Activated CD8-positive, alpha-beta memory T cell treated with anti-CD3 and anti-CD28 coated beads for 24 hours (primary cell): ENCODE measurements around the gene SMARCB1.

Experiments used
- DNase-seq: peaks from one replicate; pipeline ENCODE4 v3.0.0-alpha.2; 2020

Gene SMARCB1

DNA sequence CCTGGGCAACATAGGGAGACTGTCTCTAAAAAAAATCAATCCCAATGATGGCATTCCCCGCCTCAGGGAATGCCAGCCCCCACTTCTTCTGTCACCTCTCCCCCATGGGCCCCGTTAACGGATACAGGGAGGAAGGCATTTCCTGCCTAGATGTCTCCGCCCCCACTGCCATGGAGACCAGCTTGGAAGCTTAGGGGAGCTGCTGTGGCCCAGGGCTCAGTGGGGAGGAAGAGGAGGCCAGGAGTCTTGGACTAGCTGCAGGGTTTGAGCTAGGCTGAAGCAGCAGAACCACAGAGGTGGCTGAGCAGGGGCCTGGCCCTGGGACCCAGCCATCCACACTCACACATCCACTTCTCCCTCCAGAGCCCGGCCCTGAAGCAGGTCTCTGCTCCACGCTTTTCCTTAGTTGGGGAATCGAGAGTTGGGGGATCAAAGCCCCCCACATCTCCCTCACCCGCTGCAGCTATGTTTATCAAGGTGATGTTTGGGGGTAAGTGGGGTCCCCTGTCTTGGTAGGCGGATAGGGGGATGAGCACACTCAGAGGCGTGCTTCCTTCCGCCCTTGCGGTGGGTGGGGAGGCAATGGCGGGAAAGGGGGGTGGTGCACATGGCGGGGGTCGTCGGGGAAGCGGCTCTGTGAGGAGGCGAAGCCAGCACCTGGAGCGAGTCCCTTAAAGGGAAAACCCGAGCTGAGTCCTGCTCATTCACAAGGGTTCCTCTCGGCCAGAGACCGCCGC is 23.8 kb upstream of the SMARCB1 start, which contains the start of gene C22orf15:
Gene C22orf15 (plus strand): TSS at position 149 of the 737 bp plus-strand sequence. CDS start 317 bp downstream, at position 466.
- no peak for DNase-seq

- DNase-seq = peak; percentile 86
Measured at GRCh38 chr22:23763579-23763945, 23.2 kb upstream of the SMARCB1 start.

GRCh38 chr22:23763954-23764353 is 22.8 kb upstream of the SMARCB1 start:
- DNase-seq = no peak

GRCh38 chr22:23764899-23765881 is 21.6 kb upstream of the SMARCB1 start:
- no peak for DNase-seq

GRCh38 chr22:23767303-23767672 is 19.5 kb upstream of the SMARCB1 start:
- DNase-seq = no peak

DNA sequence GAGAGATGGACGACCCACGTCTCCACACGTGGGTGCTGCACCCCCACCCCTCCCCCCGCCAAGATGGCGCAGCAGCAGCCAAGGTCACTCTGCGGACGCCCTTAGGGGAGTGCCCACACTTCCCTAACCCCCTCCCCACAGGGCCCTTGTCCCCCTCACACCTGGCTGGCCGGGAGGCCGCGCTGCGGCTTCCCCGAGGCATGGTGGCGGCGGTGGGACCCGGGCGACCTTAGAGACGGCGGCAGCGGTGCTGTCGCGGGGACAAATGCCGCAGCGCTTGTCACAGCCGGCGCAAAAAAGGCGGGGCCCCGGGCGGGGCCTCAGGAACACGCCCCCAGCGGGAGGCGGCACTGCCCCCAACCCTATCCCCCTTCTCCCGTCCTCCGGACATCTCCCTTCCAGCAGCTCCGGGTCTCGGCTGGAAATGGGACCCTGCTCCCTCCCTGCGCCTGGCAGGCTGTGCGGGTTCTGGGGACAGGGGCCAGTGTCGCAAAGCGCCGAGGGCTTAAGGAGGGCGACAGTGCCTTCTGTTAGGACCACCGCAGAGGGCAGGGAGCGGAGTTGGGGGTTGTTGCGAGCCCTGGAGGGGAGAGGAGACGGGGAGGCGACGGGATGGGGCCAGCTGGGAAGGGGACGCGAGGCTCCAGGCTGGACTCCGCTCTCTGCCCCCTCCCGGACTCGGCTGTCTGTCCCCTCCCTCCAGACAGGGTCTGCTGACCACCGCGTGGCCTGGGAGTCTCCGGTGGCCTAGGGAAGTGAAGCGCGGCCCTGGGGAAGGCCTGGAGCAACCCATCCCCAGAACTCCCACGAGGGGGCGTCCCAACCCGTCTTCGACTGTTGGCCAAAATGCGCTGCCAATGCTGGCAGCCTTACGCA is 18.9 kb upstream of the SMARCB1 start, which contains the start of gene CHCHD10:
Gene CHCHD10 (minus strand): TSS at position 300 of the 876 bp plus-strand sequence. CDS start 98 bp downstream, at position 202.
- DNase-seq = peak; percentile 94

DNA sequence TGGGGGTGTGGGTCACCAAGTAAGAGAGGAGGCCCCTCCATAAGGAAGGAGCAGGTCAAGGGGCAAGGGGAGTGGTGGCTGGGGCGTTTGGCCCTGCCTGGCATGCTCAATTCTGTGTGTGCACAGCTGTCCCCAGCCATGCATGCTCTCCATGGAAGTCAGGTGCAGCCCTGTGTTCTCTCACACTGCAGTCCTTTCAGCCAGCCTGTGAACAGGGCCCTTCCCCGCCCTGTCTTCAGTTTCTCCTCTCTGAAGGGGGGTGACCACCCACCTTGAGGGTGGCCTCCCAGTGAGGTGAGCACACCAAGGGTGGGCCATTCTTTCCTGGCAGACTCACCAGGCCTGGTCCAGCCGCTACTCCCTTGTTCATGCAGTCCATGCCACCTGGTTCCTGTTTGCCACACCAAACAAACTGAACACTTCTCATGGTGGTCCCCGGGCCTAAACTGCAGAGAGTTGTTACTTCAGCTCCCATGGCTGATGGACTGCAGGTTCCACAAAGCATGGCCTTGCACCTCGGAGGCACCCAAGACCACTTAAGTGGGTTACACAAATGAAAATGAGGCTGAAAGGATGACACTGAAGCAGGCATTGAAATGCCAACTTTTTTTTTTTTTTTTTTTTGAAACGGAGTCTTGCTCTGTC is 17.3 kb upstream of the SMARCB1 start:
- DNase-seq = no peak

DNA sequence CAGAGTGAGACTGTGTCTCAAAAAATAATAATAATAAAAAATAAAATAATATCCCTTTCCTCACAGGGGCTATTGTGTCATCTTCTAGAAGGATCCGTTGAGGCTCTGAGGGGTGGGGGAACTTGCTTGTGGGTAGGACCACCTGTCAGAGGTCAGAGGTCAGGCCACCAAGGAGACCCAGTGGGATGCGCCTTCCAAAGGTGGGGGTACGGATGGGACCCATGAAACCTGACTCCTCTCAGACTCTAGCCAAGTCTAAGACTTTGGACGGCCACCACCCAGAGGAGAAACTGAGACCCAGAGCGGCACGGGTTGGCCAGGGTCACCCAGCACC is 14.5 kb upstream of the SMARCB1 start:
- DNase-seq = no peak

GRCh38 chr22:23772649-23773473 is 13.9 kb upstream of the SMARCB1 start, which contains the start of gene MMP11:
Gene MMP11 (plus strand): TSS chr22:23772849. CDS start chr22:23772871, 22 bp downstream.
- DNase-seq = peak; percentile 83

DNA sequence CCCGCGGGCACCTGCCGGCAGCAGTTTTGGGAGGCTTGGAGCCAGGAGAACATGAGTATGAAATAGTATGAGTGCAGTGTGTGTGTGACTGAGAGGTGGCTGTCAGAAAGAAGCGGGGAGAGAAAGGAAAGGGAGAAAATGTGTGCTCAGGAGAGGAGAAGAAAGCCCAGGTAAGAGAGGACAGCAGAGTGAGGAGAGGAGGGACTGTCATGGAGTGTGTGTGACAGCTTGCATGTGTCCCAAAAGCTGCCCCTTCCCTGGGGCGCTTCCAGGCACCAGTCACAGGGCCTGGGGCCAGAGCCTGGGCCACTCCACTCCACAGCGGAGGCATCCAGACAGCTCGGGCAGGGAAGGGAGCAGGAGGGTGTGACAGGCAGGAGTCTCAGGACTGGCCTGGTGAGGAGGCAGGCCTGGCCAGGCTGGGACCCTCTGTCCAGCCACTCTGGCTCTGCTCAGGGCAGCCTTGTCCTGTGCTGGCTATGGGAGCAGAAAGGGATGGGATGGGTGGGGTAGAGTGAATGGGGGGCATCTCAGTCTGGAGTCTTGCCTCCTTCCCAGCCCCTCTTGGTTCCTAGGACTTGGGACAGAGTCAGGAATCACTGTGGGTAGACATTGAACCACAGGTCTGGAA is 13.2 kb upstream of the SMARCB1 start:
- DNase-seq = no peak

- DNase-seq = no peak
Measured at GRCh38 chr22:23774114-23774921, 12.4 kb upstream of the SMARCB1 start.

DNA sequence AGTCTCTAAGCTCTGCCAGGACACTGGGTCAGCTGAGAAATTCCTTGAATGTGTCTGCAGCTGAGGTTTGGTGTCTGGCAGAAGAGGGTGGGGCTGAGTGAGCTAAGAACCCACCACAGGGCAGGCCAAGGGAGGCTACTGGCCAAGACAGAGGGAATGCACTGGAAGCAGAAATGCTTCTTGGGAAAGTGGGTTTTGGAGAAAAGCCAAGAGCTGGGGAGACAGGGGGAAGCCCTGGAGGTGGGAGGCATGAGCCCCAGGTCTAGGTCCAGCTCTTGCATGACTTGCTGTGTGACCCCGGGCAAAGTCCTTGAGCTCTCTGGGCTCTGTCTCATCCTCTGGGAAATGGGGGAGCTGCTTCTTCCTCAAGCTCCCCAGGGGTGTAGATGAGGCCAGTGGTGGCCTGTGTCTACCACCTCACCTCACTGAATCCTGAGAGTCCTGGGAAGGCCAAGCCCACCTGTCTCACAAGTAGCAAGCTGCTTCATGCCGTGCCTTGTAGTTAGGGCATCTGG is 11.8 kb upstream of the SMARCB1 start:
- DNase-seq = no peak

GRCh38 chr22:23775779-23776375 is 10.9 kb upstream of the SMARCB1 start:
- DNase-seq = no peak

DNA sequence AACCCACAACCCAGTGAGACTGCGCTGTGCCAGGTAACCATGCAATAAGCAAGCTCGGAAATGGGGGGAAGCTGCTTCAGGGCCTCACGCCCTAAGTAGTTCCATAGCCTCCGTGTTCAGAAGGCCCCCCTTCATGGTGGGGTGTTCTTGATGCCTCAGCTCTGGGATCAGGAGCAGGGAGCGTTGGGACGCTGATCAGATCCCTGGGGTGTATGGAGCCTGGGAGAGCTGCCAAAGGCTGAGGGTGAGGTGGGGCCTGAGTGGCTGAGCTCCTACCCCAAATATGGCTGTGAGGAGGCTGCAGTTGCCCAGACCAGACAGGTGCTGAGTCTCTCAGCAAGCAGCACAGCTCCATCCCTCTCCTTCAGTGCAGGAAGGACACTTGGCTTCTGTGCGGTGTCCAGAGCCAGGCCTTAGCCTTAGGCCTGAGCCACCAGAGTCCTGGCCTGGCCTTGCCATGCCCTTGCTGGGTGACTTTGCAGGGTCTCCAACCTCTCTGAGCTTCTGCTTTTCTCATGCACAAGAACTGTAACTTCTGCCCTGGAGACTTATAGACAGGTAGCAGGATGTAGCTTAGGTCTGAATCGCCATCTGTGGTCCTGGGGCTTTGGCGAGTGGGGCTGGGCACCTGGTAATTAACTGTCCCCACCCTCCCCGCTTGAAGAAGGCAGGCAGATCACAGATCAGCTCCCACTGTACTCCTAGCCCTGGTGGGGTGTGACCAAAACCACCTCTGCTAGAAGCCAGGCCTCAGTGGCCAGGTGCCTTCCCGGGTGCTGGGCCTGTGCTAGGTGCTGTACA is 8.8 kb upstream of the SMARCB1 start:
- DNase-seq = no peak

DNA sequence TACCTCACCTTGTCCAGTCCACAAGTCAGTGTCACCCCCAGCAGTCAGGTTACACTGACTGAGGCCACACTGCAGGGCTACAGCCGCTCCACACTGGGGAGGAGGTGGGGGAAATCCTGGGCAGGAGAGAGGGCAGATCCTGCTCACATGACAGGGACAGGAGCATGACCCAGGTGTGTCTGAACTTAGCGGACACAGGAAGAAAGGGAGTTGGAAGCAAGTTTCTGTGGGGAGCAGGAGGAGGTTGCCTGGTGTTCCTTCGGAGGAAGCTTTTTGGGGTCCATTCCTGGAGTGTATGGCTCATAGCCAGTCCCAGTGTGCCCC is 8.2 kb upstream of the SMARCB1 start:
- no peak for DNase-seq

GRCh38 chr22:23779083-23779482 is 7.7 kb upstream of the SMARCB1 start:
- no peak for DNase-seq

- DNase-seq = no peak
Measured at GRCh38 chr22:23779731-23780130, 7.0 kb upstream of the SMARCB1 start.

DNA sequence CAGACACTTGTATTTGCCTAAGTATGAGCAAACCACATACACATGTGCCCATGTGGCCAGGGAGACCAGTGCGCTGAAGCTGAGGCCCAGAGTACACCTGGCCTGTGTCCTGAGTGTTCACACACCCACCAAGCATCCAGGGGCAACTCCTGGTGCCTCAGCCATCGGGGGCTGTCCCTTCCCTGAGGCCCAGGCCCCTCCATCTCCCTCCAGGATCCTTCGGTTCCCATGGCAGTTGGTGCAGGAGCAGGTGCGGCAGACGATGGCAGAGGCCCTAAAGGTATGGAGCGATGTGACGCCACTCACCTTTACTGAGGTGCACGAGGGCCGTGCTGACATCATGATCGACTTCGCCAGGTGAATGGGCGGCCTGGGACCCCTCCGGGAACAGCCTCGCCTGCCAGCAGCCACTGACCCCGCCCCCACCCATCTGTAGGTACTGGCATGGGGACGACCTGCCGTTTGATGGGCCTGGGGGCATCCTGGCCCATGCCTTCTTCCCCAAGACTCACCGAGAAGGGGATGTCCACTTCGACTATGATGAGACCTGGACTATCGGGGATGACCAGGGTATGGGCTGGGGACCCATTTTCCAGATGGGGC is 6.5 kb upstream of the SMARCB1 start:
- no peak for DNase-seq
